ENCODE results near the gene MAG. TPM values are rescaled to one million over a fixed set of nuclear protein-coding genes. Genes with fewer than 3 reads are reported as not detected.
A peak's percentile ranks its signal among the peaks of the same experiment; 100 is the strongest.

MAG gene
- total and polyA plus RNA-seq, 2 of the 13 experiments (the other 11 are each of a cell fraction or from before 2014, with no cell fraction given): 0.20 to 1.3 TPM

GRCh38 chr19:35248310-35249145 is 43.4 kb upstream of the MAG start, which contains the start of gene LSR (continued):
- TF ChIP-seq ZNF281 (CRISPR knock-in tag; IDR thresholded peaks at IDR 0.05; ENCODE audit: borderline replicate concordance) (no peak; the same call in none of the 2 replicates), HOXA7 (CRISPR knock-in tag; IDR thresholded peaks at IDR 0.05) (no peak; the same call in 1 of the 2 replicates), ZNF350 (CRISPR knock-in tag; IDR thresholded peaks at IDR 0.05; ENCODE audit: borderline replicate concordance, low read depth) (peak; percentile 80), GATAD1 (CRISPR knock-in tag; IDR thresholded peaks at IDR 0.05) (peak; percentile 69; the same call in 1 of the 2 replicates), MYC (CRISPR knock-in tag; IDR thresholded peaks at IDR 0.05; ENCODE audit: borderline replicate concordance) (peak; percentile 57; the same call in 1 of the 2 replicates), STAG1 (CRISPR knock-in tag; IDR thresholded peaks at IDR 0.05) (peak; percentile 25; the same call in 1 of the 2 replicates), RNF2 (conservative IDR thresholded peaks at IDR 0.05; ENCODE audit: low read depth) (peak; percentile 55), ZMYM4 (CRISPR knock-in tag; IDR thresholded peaks at IDR 0.05) (peak; percentile 69; the same call in 1 of the 2 replicates), RFX3 (CRISPR knock-in tag; IDR thresholded peaks at IDR 0.05) (no peak), KDM6A (CRISPR knock-in tag; IDR thresholded peaks at IDR 0.05; ENCODE audit: low read depth) (no peak), ZNF850 (CRISPR knock-in tag; conservative IDR thresholded peaks at IDR 0.05) (peak; percentile 96), GATAD2A (CRISPR knock-in tag; IDR thresholded peaks at IDR 0.05) (0 out of 2 replicates have a peak, but pooled peaks have one; percentile 19), ZNF570 (CRISPR knock-in tag; IDR thresholded peaks at IDR 0.05; ENCODE audit: borderline replicate concordance) (no peak), ZNF317 (CRISPR knock-in tag; IDR thresholded peaks at IDR 0.05) (peak; percentile 14; the same call in 1 of the 2 replicates), ZNF407 (CRISPR knock-in tag; IDR thresholded peaks at IDR 0.05; ENCODE audit: not compliant biosample characterization) (peak; percentile 2), ATM (IDR thresholded peaks at IDR 0.05; ENCODE audit: borderline replicate concordance) (no peak), NAIF1 (CRISPR knock-in tag; IDR thresholded peaks at IDR 0.05; ENCODE audit: borderline replicate concordance) (peak; percentile 95)
